SK-N-MC (cell line): ENCODE results near the gene AKNA.

ENCODE experiments used
- EZH2 ChIP-seq: fragments of 200-600 bp; sonication (generic); IDR thresholded peaks from one replicate; pipeline ENCODE4 v1.6.1; 2017; ENCODE audit warnings: antibody characterized with exemption
- POLR2AphosphoS5 ChIP-seq: IDR thresholded peaks from 2 replicates; pipeline ENCODE4 v1.6.1; 2012; ENCODE audit warnings: mild to moderate bottlenecking, low read depth, low read length, borderline replicate concordance

DNA sequence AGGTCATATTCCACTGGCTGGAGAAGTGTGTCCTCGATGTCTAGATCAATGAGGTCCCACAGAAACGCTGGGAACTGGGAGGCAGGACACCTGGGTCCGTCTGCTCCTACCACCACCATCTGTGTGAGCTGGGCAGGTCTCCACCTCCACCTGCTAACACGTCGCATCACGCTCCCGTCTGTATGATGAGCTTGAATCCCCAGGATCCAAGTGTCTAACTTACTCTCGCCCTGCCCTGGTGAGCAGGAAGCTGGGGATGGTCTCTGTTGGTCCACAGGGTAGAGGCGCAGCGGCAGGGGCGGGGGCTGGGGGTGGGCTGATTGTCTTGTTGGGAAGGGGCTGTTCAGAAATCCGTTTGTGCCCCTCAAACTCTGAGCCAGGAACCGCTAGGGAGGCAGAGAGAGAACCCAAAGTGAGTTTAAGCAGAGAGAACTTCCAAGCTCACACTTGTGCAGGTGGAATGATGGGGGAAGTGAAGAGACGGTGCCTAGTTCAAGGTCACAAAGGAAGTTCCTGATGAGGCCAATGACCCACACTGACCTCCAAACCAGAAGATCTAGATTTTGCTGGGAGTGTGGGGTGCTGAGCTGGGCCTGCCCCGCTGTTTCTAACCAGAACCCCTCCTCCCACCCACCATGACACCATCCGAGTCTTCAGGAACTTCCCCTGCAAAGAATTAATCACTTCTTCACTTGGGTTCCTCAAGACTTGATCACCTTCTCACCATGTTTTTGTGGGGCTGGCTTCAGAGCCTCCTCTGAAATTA lies 37.0 kb downstream of the AKNA start:
- TF ChIP-seq EZH2 (no peak), POLR2AphosphoS5 (no peak)
